Gastrocnemius medialis (tissue), 4 donors: Measurements from ENCODE around the gene DPP7. TPM values are rescaled to one million over a fixed set of nuclear protein-coding genes. Genes with fewer than 3 reads are reported as not detected.

ENCODE experiments used
- ATAC-seq, 2 donors: fragments of 150-250 bp; one replicate each; pipeline ENCODE4 v1.9.1; 2016
- DNase-seq, 2 donors: peaks; one replicate each; pipeline ENCODE4 v3.0.0-alpha.2; 2019
- H3K27ac ChIP-seq, 4 donors: fragments of 200-600 bp; sonication (generic); 1 replicate in 1 of 4; 2 replicates in 3 of 4; pipeline ENCODE4 v1.5.1; 2016 to 2018; ENCODE audit warnings: mild to moderate bottlenecking in 2 of 4, moderate library complexity in 1 of 4
- H3K27me3 ChIP-seq, 3 donors: fragments of 200-600 bp; sonication (generic) in 2 of 3; 1 replicate in 1 of 3; 2 replicates in 2 of 3; pipeline versions ENCODE4 v1.5.1 to v1.6.0; 2016 to 2019; ENCODE audit warnings: mild to moderate bottlenecking in 1 of 3, moderate library complexity in 1 of 3
- H3K36me3 ChIP-seq, 2 donors: fragments of 200-600 bp; sonication (generic) in 1 of 2; one replicate each; pipeline ENCODE4 v1.5.1; 2017 to 2018
- H3K4me1 ChIP-seq, 2 donors: fragments of 200-600 bp; sonication (generic) in 1 of 2; one replicate each; pipeline ENCODE4 v1.5.1; 2016 to 2017; ENCODE audit warnings: mild to moderate bottlenecking in 2 of 2
- H3K4me3 ChIP-seq, 4 donors: fragments of 200-600 bp; sonication (generic) in 3 of 4; 1 replicate in 1 of 4; 2 replicates in 3 of 4; pipeline ENCODE4 v1.5.1; 2016 to 2019; ENCODE audit warnings: mild to moderate bottlenecking in 2 of 4
- H3K9me3 ChIP-seq, 3 donors: fragments of 200-600 bp; sonication (generic) in 2 of 3; 1 replicate in 1 of 3; 2 replicates in 2 of 3; pipeline ENCODE4 v1.5.1; 2016 to 2019
- CTCF ChIP-seq, 5 experiments: fragments of 450-650 bp in 3 of 5; fragments of 200-600 bp in 2 of 5; sonication (generic) in 2 of 5; IDR thresholded peaks in 4 of 5; conservative IDR thresholded peaks in 1 of 5; 1 replicate in 4 of 5; 2 replicates in 1 of 5; pipeline ENCODE4 v1.5.1; 2016 to 2019; ENCODE audit warnings: antibody characterized with exemption in 5 of 5, mild to moderate bottlenecking in 3 of 5, moderate library complexity in 3 of 5
- POLR2A ChIP-seq, 2 donors: fragments of 450-650 bp; IDR thresholded peaks; one replicate each; pipeline ENCODE4 v1.6.1; 2017; ENCODE audit warnings: antibody characterized with exemption in 2 of 2, mild to moderate bottlenecking in 2 of 2, moderate library complexity in 2 of 2
- in situ Hi-C, 4 donors: fragments of 200-750 bp; cut with MboI; loops; one replicate each; pipeline versions ENCODE4 v1.15.0 to v1.8.0; 2017; ENCODE audit warnings: low sequenced_read_pairs in 4 of 4
- intact Hi-C: fragments of 100-400 bp; cut with DNase I; formaldehyde crosslinking; loops from one replicate; pipeline ENCODE4 v1.15.1; 2023; ENCODE audit warnings: low total_unique reads
- total RNA-seq, 4 donors: library from RNA; depleted of rRNA; stranded (reverse); fragments of >200 nt; gene quantifications; one replicate each; pipeline versions ENCODE4 v1.1.0 to v1.2.3, GENCODE V29; 2016

The DPP7 gene
- total RNA-seq, 4 donors from 2014 or later = 36.9 to 63.1 (median 55.9) TPM

- intact Hi-C loops = no loop called here
- no peak overlapping the region for H3K4me3 ChIP-seq
- H3K27me3 ChIP-seq = no peaks in the 10 kb centered on the region
- no peak for ATAC-seq
- in situ Hi-C loops = no loop called here
- H3K27ac ChIP-seq = peak overlapping the region; percentile 29 to 47 (median 37)
- DNase-seq = peak in 1 of 2 donors; percentile 42
- no peak for TF ChIP-seq CTCF (IDR thresholded peaks at IDR 0.05 in 4 of 5, conservative IDR thresholded peaks at IDR 0.05 in 1 of 5)
- TF ChIP-seq POLR2A (IDR thresholded peaks at IDR 0.05) = no peak
- H3K36me3 ChIP-seq = peaks cover 0 to 3% of the 10 kb centered on the region in 2 donors
- H3K4me1 ChIP-seq = peaks cover 18 to 21% of the 10 kb centered on the region in 2 donors
- no peaks in the 10 kb centered on the region for H3K9me3 ChIP-seq
These were observed 31.0 kb downstream of the DPP7 start for GRCh38 chr9:137083394-137084004.

- H3K27ac ChIP-seq = no peak overlapping the region
- H3K4me1 ChIP-seq = peaks cover 16 to 20% of the 10 kb centered on the region in 2 donors
- no peaks in the 10 kb centered on the region for H3K9me3 ChIP-seq
- TF ChIP-seq CTCF (IDR thresholded peaks at IDR 0.05 in 4 of 5, conservative IDR thresholded peaks at IDR 0.05 in 1 of 5) = no peak
- TF ChIP-seq POLR2A (IDR thresholded peaks at IDR 0.05) = no peak
- DNase-seq (no peak), ATAC-seq (no peak)
- H3K36me3 ChIP-seq = no peaks in the 10 kb centered on the region
- H3K4me3 ChIP-seq = no peak overlapping the region
- intact Hi-C loops (no loop called here), in situ Hi-C loops (no loop called here)
- H3K27me3 ChIP-seq = peaks cover 0 to 3% (median 0%) of the 10 kb centered on the region in 3 donors
These were observed 31.6 kb downstream of the DPP7 start for GRCh38 chr9:137082925-137083290.

GRCh38 chr9:137082222-137082924 is 32.2 kb downstream of the DPP7 start:
- no peaks in the 10 kb centered on the region for H3K9me3 ChIP-seq
- no peak for ATAC-seq
- peaks cover 0 to 3% (median 0%) of the 10 kb centered on the region in 3 donors for H3K27me3 ChIP-seq
- TF ChIP-seq CTCF (IDR thresholded peaks at IDR 0.05 in 4 of 5, conservative IDR thresholded peaks at IDR 0.05 in 1 of 5) (no peak), POLR2A (IDR thresholded peaks at IDR 0.05) (no peak)
- intact Hi-C loops = no loop called here
- H3K36me3 ChIP-seq = no peaks in the 10 kb centered on the region
- no peak overlapping the region for H3K27ac ChIP-seq
- H3K4me3 ChIP-seq = no peak overlapping the region
- in situ Hi-C loops = no loop called here
- DNase-seq = no peak
- peaks cover 10 to 18% of the 10 kb centered on the region in 2 donors for H3K4me1 ChIP-seq

GRCh38 chr9:137080260-137081122 is 34.0 kb downstream of the DPP7 start:
- Histone ChIP-seq H3K27me3 (peaks cover 0 to 3% (median 0%) of the 10 kb centered on the region in 3 donors), H3K4me1 (peaks cover 2 to 13% of the 10 kb centered on the region in 2 donors), H3K4me3 (no peak overlapping the region), H3K36me3 (no peaks in the 10 kb centered on the region), H3K27ac (no peak overlapping the region), H3K9me3 (no peaks in the 10 kb centered on the region)
- TF ChIP-seq CTCF (IDR thresholded peaks at IDR 0.05 in 4 of 5, conservative IDR thresholded peaks at IDR 0.05 in 1 of 5) = no peak
- no peak for TF ChIP-seq POLR2A (IDR thresholded peaks at IDR 0.05)
- in situ Hi-C loops = no loop called here
- intact Hi-C loops = no loop called here
- no peak for DNase-seq
- ATAC-seq = no peak
